K562 (cell line): ENCODE results near the gene PMM1. TPM values are rescaled to one million over a fixed set of nuclear protein-coding genes. Genes with fewer than 3 reads are reported as not detected.

Experiments used
- BCL6 ChIP-seq: fragments of 250-450 bp; sonication (Bioruptor Pico); IDR thresholded peaks from 2 replicates; pipeline ENCODE4 v1.4.0; 2020
- CBFA2T3 ChIP-seq: fragments of 450-650 bp; IDR thresholded peaks from 2 replicates; pipeline ENCODE4 v1.6.1; 2017
- CSDE1 ChIP-seq, 2 experiments: fragments of 450-650 bp; IDR thresholded peaks; 2 replicates each; pipeline ENCODE4 v1.6.1; 2016; ENCODE audit warnings: mild to moderate bottlenecking in 1 of 2
- GABPA ChIP-seq: fragments of 200-800 bp; sonication (Bioruptor generic); conservative IDR thresholded peaks from 2 replicates; pipeline ENCODE4 v1.6.1; 2016; ENCODE audit warnings: low read depth, missing genetic modification characterization, missing compliant biosample characterization
- MCM7 ChIP-seq, 2 experiments: fragments of 450-650 bp; IDR thresholded peaks; 2 replicates each; pipeline ENCODE4 v1.6.1; 2016 to 2018
- NCOA4 ChIP-seq: fragments of 450-650 bp; IDR thresholded peaks from 2 replicates; pipeline ENCODE4 v1.6.1; 2018; ENCODE audit warnings: mild to moderate bottlenecking; ENCODE audit not compliant: partially characterized antibody
- NFRKB ChIP-seq: fragments of 450-650 bp; IDR thresholded peaks from 2 replicates; pipeline ENCODE4 v1.6.1; 2016; ENCODE audit warnings: low read depth
- RB1 ChIP-seq: fragments of 450-650 bp; IDR thresholded peaks from 2 replicates; pipeline ENCODE4 v1.6.1; 2017; ENCODE audit warnings: low read depth, mild to moderate bottlenecking
- RBM17 ChIP-seq: fragments of 200-400 bp; formaldehyde crosslinking; IDR thresholded peaks from 2 replicates; pipeline ENCODE4 v1.6.1; 2017; ENCODE audit warnings: low read depth, mild to moderate bottlenecking, low read length, borderline replicate concordance
- SMARCA5 ChIP-seq: fragments of 450-650 bp; IDR thresholded peaks from 2 replicates; pipeline ENCODE4 v1.6.1; 2016
- TRIM25 ChIP-seq: fragments of 450-650 bp; IDR thresholded peaks from 2 replicates; pipeline ENCODE4 v1.7.0; 2016; ENCODE audit warnings: borderline replicate concordance
- YY1 ChIP-seq, 3 experiments: IDR thresholded peaks; 2 replicates each; pipeline ENCODE4 v1.6.1; 2011; ENCODE audit warnings: low read length in 2 of 3, mild to moderate bottlenecking in 2 of 3, moderate library complexity in 2 of 3, borderline replicate concordance in 1 of 3, control low read depth in 1 of 3, low read depth in 1 of 3; ENCODE audit not compliant: insufficient read depth in 3 of 3, insufficient replicate concordance in 2 of 3, control insufficient read depth in 1 of 3, insufficient read length in 1 of 3; ENCODE audit errors: extremely low read depth in 1 of 3
- ZBED1 ChIP-seq: IDR thresholded peaks from 2 replicates; pipeline ENCODE4 v1.6.1; 2014
- ZNF184 ChIP-seq: sonication (generic); formaldehyde crosslinking; IDR thresholded peaks from 2 replicates; pipeline ENCODE4 v1.5.0; 2020; ENCODE audit warnings: missing genetic modification reagents
- ZNF23 ChIP-seq: fragments of 250-450 bp; sonication (Bioruptor Pico); IDR thresholded peaks from 2 replicates; pipeline ENCODE4 v1.4.0; 2020; ENCODE audit warnings: mild to moderate bottlenecking
- ZNF589 ChIP-seq: fragments of 200-800 bp; sonication (Bioruptor generic); IDR thresholded peaks from 2 replicates; pipeline ENCODE4 v1.6.1; 2016; ENCODE audit warnings: low read depth, missing genetic modification characterization, missing compliant biosample characterization
- polyA plus RNA-seq, 8 experiments: library from polyadenylated mRNA; depleted of rRNA in 4 of 8; stranded (reverse) in 5 of 8; unstranded in 3 of 8; fragments of >200 nt; fragmentation: Nextera tagmentation in 2 of 8; fragmentation: Illumina TruSeq in 1 of 8; extraction: Ambion mirVana in 2 of 8; extraction: Trizol in 1 of 8; gene quantifications; 2 replicates each; pipeline versions ENCODE4 v1.2.1 to v1.2.3, GENCODE V29; 2011 to 2014; ENCODE audit warnings: inconsistent platforms in 1 of 8, missing spikeins in 1 of 8
- total RNA-seq, 7 experiments: library from RNA; depleted of rRNA in 6 of 7; stranded (reverse); fragments of >200 nt in 6 of 7; fragmentation: Illumina TruSeq in 2 of 7; extraction: Trizol in 2 of 7; gene quantifications; 2 replicates each; pipeline versions ENCODE4 v1.2.1 to v1.2.3, GENCODE V29; 2011 to 2021; ENCODE audit warnings: low replicate concordance in 1 of 7
- TF ChIP-seq, protein P1 (sequence below), 3 experiments: IDR thresholded peaks in 2 of 3; conservative IDR thresholded peaks in 1 of 3; 2 replicates each; pipeline ENCODE4 v1.5.1; 2011 to 2012; ENCODE audit warnings: low read length in 3 of 3, mild to moderate bottlenecking in 3 of 3, control low read depth in 2 of 3, improper control_type of control experiment in 1 of 3, inconsistent platforms in 1 of 3, low read depth in 1 of 3, mixed read lengths in 1 of 3, moderate library complexity in 1 of 3; ENCODE audit not compliant: insufficient read depth in 2 of 3
- TF ChIP-seq, protein P2 (sequence below): IDR thresholded peaks from 2 replicates; pipeline ENCODE4 v1.6.1; 2011; ENCODE audit warnings: borderline replicate concordance, low read depth, mild to moderate bottlenecking, moderate library complexity, low read length; ENCODE audit not compliant: insufficient read depth, poor library complexity, severe bottlenecking

PMM1 gene
- total and polyA plus RNA-seq, 9 of the 15 experiments (the other 6 are each of a cell fraction or from before 2014, with no cell fraction given): 10.2 to 31.7 (median 20.3) TPM

- TF ChIP-seq CBFA2T3: no peak
- TF ChIP-seq RB1: 0 out of 2 replicates have a peak, but pooled peaks have one; percentile 43
- no peak for TF ChIP-seq ZNF23 (CRISPR knock-in tag)
- TF ChIP-seq NCOA4: no peak
- TF ChIP-seq ZNF589 (CRISPR knock-in tag): no peak
- TF ChIP-seq NFRKB: peak; percentile 73
- TF ChIP-seq, protein P1, sequence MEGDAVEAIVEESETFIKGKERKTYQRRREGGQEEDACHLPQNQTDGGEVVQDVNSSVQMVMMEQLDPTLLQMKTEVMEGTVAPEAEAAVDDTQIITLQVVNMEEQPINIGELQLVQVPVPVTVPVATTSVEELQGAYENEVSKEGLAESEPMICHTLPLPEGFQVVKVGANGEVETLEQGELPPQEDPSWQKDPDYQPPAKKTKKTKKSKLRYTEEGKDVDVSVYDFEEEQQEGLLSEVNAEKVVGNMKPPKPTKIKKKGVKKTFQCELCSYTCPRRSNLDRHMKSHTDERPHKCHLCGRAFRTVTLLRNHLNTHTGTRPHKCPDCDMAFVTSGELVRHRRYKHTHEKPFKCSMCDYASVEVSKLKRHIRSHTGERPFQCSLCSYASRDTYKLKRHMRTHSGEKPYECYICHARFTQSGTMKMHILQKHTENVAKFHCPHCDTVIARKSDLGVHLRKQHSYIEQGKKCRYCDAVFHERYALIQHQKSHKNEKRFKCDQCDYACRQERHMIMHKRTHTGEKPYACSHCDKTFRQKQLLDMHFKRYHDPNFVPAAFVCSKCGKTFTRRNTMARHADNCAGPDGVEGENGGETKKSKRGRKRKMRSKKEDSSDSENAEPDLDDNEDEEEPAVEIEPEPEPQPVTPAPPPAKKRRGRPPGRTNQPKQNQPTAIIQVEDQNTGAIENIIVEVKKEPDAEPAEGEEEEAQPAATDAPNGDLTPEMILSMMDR (IDR thresholded peaks at IDR 0.05 in 2 of 3, conservative IDR thresholded peaks at IDR 0.05 in 1 of 3; ENCODE audit: insufficient read depth in 2 of 3, low read depth in 1 of 3, low read length in 3 of 3): no peak
- no peak for TF ChIP-seq BCL6 (CRISPR knock-in tag)
- TF ChIP-seq ZBED1: 0 out of 2 replicates have a peak, but pooled peaks have one; percentile 1
- TF ChIP-seq ZNF184: no peak
- TF ChIP-seq YY1 (IDR thresholded peaks at IDR 0.05; ENCODE audit: borderline replicate concordance in 1 of 3, control insufficient read depth in 1 of 3, extremely low read depth in 1 of 3, insufficient read depth in 3 of 3, insufficient read length in 1 of 3, insufficient replicate concordance in 2 of 3, low read depth in 1 of 3, low read length in 2 of 3): peak; percentile 35 to 86 (median 77)
- TF ChIP-seq TRIM25: no peak
- TF ChIP-seq MCM7 (IDR thresholded peaks at IDR 0.05): no peak
- TF ChIP-seq GABPA: peak; percentile 59
- TF ChIP-seq, protein P2, sequence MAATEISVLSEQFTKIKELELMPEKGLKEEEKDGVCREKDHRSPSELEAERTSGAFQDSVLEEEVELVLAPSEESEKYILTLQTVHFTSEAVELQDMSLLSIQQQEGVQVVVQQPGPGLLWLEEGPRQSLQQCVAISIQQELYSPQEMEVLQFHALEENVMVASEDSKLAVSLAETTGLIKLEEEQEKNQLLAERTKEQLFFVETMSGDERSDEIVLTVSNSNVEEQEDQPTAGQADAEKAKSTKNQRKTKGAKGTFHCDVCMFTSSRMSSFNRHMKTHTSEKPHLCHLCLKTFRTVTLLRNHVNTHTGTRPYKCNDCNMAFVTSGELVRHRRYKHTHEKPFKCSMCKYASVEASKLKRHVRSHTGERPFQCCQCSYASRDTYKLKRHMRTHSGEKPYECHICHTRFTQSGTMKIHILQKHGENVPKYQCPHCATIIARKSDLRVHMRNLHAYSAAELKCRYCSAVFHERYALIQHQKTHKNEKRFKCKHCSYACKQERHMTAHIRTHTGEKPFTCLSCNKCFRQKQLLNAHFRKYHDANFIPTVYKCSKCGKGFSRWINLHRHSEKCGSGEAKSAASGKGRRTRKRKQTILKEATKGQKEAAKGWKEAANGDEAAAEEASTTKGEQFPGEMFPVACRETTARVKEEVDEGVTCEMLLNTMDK: no peak
- no peak for TF ChIP-seq RBM17
- TF ChIP-seq SMARCA5: no peak
- no peak for TF ChIP-seq CSDE1 (IDR thresholded peaks at IDR 0.05)
- TF ChIP-seq, all 486 proteins: peak for 96
Observed at GRCh38 chr22:41621099-41621910, 31.7 kb upstream of the PMM1 start, which contains the start of gene XRCC6 (continued).
